Muscle layer of colon (tissue), 2 donors: ENCODE measurements around the gene SPDEF.

ENCODE experiments used
- H3K27ac ChIP-seq: one replicate; pipeline ENCODE4 v1.7.0; 2013; ENCODE audit warnings: low read depth, mild to moderate bottlenecking, low read length, moderate library complexity
- H3K27me3 ChIP-seq, 2 donors: one replicate each; pipeline ENCODE4 v1.7.0; 2013; ENCODE audit warnings: low read length in 2 of 2, mild to moderate bottlenecking in 2 of 2; ENCODE audit not compliant: insufficient read depth in 2 of 2, control insufficient read depth in 1 of 2
- H3K36me3 ChIP-seq: one replicate; pipeline ENCODE4 v1.7.0; 2013; ENCODE audit warnings: mild to moderate bottlenecking, low read length; ENCODE audit not compliant: insufficient read depth
- H3K4me1 ChIP-seq: one replicate; pipeline ENCODE4 v1.7.0; 2013; ENCODE audit warnings: mild to moderate bottlenecking, low read length; ENCODE audit not compliant: insufficient read depth
- H3K4me3 ChIP-seq, 2 donors: one replicate each; pipeline ENCODE4 v1.7.0; 2013; ENCODE audit warnings: low read length in 2 of 2, low read depth in 1 of 2, mild to moderate bottlenecking in 1 of 2, moderate library complexity in 1 of 2
- H3K9ac ChIP-seq: one replicate; pipeline ENCODE4 v1.7.0; 2013; ENCODE audit warnings: low read length
- H3K9me3 ChIP-seq: one replicate; pipeline ENCODE4 v1.7.0; 2013; ENCODE audit warnings: mild to moderate bottlenecking, low read length
- donor health status: abdominal sarcoma.
- donor health status: Adenocarcinoma of cecum.

The SPDEF gene

DNA sequence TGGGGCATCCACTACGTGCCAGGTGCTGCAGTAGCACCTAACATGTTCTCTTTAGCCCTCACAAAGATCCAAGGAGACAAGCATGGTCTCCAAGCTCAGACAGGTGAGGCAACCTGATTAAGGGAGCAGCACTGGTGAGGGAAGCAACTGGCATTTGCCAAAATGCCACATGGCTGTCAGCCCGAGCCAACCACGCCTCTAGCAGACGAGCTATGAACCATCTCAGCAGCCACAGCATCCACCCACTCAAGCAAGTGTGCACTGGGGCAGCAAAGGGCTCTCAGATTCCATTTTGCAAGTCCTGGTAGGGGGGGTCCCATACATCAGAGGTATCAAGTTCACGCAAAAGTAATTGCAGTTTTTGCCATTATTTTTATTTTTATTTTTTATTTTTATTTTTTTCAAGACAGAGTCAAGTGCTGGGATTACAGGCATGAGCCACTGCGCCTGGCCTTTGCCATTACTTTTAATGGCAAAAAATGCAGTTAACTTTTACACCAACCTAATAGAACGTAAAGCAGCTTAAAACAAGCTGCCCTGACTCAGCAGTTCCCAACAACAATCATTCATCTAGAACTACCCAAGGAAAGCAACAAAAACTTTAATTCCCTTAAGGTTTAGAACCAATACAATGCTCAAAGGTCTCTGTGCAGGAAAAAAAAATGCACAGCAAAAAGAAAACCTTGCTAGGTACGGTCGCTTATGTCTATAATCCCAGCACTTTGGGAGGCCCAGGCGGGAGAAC, 36.3 kb upstream of the SPDEF start:
- Histone ChIP-seq H3K4me1 (peaks cover 4% of the 10 kb centered on the region), H3K27ac (no peak overlapping the region), H3K9ac (no peak overlapping the region), H3K36me3 (peaks cover 15% of the 10 kb centered on the region), H3K4me3 (no peak overlapping the region), H3K27me3 (no peaks in the 10 kb centered on the region), H3K9me3 (no peaks in the 10 kb centered on the region)

DNA sequence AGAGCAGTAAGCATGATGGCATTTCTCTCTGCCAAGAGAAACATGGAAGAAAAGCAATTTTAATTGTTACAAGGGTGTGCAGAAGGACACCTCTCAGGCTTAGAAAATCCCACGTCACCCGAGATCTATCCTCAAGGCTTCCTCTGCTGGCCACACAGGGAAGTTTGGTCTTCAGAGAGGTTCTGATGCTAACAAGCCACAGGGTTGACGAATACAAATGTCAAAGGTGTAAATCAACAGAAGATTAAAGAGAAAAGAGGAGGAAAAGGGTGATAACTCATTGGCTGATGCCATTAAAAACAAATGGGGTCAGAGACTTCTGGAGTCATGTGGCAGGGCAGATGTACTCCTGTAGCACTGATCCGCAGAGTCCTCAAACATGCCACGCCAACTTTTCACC, 33.6 kb upstream of the SPDEF start:
- no peak overlapping the region for H3K9ac ChIP-seq
- H3K27me3 ChIP-seq, result no peaks in the 10 kb centered on the region
- H3K4me1 ChIP-seq, result peaks cover 8% of the 10 kb centered on the region
- no peak overlapping the region for H3K4me3 ChIP-seq
- peaks cover 15% of the 10 kb centered on the region for H3K36me3 ChIP-seq
- H3K9me3 ChIP-seq, result no peaks in the 10 kb centered on the region
- no peak overlapping the region for H3K27ac ChIP-seq

DNA sequence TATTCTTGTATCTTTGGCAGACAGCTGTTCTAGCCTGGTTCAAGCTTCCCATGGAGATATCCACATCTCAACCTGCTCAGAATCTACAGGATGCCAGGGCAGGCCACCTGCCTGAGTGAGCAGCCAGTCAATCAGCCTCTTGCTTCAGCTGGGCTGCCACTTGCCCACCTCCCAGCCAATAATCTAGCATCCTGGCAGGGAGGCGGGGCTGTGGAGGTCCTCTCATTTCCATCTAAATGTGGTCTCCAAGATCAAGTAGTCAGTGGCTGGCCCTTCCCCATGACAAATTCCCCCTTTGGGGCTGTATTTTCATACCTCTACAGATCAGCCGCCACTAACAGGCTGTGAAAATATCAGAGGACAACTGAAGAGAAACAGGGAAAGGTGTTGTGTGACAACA, 33.0 kb upstream of the SPDEF start:
- H3K9ac ChIP-seq, result no peak overlapping the region
- no peaks in the 10 kb centered on the region for H3K27me3 ChIP-seq
- no peaks in the 10 kb centered on the region for H3K9me3 ChIP-seq
- peaks cover 8% of the 10 kb centered on the region for H3K4me1 ChIP-seq
- no peak overlapping the region for H3K4me3 ChIP-seq
- peaks cover 15% of the 10 kb centered on the region for H3K36me3 ChIP-seq
- H3K27ac ChIP-seq, result no peak overlapping the region

DNA sequence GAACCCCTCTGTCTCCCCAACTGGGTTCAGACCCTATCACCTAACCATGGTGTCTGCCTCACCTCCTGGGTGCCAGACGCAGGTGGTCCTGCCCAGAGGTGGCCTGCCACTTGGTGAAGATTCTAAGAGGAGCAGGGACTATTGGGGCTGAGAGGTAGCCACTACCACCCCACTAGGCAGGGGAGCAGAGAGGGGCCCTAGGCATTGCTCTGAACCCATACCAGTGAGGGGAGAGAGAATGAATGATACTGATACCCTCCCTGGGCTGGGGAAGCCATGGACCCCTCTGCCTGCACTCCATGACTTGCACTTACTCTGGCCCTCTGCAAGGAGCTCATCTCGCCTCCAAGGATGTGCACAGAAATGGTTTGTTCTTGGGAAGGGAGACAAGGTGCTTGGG, 31.7 kb upstream of the SPDEF start:
- no peaks in the 10 kb centered on the region for H3K27me3 ChIP-seq

DNA sequence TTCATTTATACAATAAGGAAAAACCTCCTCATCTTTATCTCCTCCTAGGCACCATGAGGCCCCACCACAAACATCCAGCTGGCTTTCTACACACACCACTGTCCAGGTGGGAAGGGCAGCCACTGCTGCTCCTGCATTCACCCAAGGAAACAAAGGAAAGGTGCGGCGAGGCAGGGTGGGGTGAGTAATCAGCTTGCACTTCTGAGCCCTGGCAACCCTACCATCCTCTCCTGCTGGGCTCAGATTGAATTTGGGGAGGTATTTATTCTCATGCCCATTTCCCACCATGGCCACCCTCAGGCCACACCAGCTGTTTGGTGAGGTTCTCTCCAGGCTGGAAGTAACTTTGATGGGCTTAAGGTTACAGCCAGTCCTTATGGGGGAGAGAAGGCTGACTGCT, 31.2 kb upstream of the SPDEF start:
- no peak overlapping the region for H3K9ac ChIP-seq
- no peak overlapping the region for H3K4me3 ChIP-seq
- peaks cover 8% of the 10 kb centered on the region for H3K4me1 ChIP-seq
- H3K36me3 ChIP-seq, result peaks cover 20% of the 10 kb centered on the region
- H3K27me3 ChIP-seq, result no peaks in the 10 kb centered on the region
- no peaks in the 10 kb centered on the region for H3K9me3 ChIP-seq
- no peak overlapping the region for H3K27ac ChIP-seq

More for the DNA sequence above, 31.7 kb upstream of the SPDEF start:
- no peak overlapping the region for H3K27ac ChIP-seq
- no peak overlapping the region for H3K9ac ChIP-seq
- no peaks in the 10 kb centered on the region for H3K9me3 ChIP-seq
- H3K4me1 ChIP-seq, result peaks cover 8% of the 10 kb centered on the region
- H3K36me3 ChIP-seq, result peaks cover 20% of the 10 kb centered on the region
- no peak overlapping the region for H3K4me3 ChIP-seq

DNA sequence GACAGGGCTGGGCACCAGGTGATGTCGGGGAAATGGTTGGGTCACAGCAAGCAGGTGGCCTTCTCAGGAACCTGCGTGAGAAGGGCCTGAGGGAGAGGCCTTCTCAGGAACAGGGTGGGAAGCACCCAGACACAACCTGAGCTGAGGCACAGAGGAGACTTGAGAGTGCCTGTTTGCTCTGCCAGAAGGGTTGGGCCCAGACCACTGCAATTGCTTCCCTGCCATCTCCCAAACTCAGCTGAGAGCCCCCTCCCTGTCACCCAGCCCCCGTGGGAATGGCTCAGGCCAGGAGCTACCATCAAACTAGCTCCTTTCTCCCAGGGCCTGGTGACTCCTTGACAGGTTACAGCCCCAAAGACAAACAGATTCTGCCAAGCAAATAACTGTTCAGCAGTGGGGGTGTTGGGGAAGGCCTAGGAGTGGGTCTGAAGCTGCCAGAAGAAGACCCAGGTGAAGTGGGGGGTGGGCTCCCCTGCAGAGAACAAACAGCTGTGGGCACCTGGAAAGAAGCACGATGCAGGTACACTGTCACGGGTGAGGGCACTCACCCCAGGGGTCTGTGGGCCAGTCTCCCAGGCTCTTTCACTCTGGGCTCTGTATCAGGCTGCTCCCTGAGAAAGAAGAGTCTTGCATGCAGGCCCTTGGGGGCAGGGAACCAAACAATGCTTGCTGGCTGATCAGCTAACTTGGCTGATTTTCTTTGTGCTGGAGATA, 30.4 kb upstream of the SPDEF start:
- H3K9ac ChIP-seq, result no peak overlapping the region
- peaks cover 4% of the 10 kb centered on the region for H3K4me1 ChIP-seq
- H3K36me3 ChIP-seq, result peaks cover 20% of the 10 kb centered on the region
- H3K9me3 ChIP-seq, result no peaks in the 10 kb centered on the region
- no peaks in the 10 kb centered on the region for H3K27me3 ChIP-seq
- no peak overlapping the region for H3K4me3 ChIP-seq
- H3K27ac ChIP-seq, result no peak overlapping the region

DNA sequence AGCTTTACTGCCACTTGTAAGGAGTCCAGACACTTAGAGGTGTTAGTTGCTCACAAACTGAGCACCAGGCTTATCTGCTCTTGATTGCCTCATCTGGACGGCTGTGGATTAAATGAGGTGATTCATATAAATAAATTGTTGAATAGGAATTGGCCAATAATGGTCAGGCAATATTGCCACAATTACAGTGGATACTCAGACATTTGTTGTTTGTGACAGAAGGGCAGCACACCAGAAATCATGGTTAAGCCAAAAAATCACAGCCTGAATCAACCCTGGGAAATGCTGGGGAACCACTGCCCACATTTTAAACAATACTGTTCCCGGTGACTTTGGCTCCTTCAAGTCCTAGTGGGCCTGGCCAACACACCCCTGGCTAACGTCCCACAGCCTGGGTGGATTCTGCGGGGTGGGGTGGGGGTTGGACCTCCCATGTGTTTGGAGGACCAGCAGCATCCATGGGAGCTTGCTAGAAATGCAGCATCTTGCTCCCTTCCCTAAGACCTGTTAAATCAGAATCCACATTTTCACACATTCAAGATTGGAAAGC, 29.5 kb upstream of the SPDEF start:
- Histone ChIP-seq H3K36me3 (peaks cover 20% of the 10 kb centered on the region), H3K27me3 (no peaks in the 10 kb centered on the region), H3K9me3 (no peaks in the 10 kb centered on the region), H3K9ac (no peak overlapping the region), H3K4me3 (no peak overlapping the region), H3K27ac (no peak overlapping the region), H3K4me1 (peaks cover 4% of the 10 kb centered on the region)

DNA sequence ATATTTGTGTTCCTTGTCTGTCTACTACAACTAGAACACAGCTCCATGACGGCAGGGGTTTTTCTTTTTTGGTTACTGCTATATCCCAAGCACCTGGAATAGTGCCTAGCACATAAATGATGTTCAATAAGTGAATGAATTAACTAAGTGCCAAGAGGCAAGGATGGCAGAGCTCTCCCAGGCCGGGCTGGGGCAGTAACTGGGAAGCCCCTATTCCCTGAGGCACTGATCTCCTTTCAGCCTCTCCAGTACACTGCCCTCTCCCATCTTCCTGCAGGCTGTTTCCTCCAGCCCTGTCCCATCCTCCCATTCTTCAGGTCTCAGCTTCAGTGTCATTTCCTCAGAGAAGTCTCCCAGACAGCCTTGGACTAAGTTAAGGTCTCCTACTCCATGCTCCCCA, 29.0 kb upstream of the SPDEF start:
- no peak overlapping the region for H3K4me3 ChIP-seq
- H3K36me3 ChIP-seq, result peaks cover 20% of the 10 kb centered on the region
- no peak overlapping the region for H3K9ac ChIP-seq
- H3K4me1 ChIP-seq, result peaks cover 4% of the 10 kb centered on the region
- no peaks in the 10 kb centered on the region for H3K27me3 ChIP-seq
- no peak overlapping the region for H3K27ac ChIP-seq
- no peaks in the 10 kb centered on the region for H3K9me3 ChIP-seq

DNA sequence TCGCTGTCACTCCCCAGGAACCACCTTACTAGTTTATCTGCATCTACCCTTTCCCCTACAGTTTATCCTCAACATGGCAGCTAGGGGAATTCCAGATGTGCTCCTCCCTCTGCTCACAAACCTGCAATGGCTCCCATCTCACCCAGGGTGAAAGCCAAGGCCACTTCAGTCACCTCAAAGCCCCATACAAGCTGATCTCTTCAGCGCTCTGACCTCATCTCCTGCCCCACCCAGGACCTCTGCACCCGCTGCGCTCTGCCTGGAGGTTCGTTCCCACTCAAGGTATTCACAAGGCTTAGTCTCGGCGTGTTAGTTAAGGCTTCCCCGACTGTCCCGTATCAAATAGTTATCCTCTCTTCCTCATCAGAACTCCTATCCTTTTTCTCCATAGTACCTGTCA, 28.6 kb upstream of the SPDEF start:
- Histone ChIP-seq H3K9me3 (no peaks in the 10 kb centered on the region), H3K27me3 (no peaks in the 10 kb centered on the region), H3K27ac (no peak overlapping the region), H3K36me3 (peaks cover 17% of the 10 kb centered on the region), H3K4me1 (peaks cover 4% of the 10 kb centered on the region), H3K9ac (no peak overlapping the region), H3K4me3 (no peak overlapping the region)

DNA sequence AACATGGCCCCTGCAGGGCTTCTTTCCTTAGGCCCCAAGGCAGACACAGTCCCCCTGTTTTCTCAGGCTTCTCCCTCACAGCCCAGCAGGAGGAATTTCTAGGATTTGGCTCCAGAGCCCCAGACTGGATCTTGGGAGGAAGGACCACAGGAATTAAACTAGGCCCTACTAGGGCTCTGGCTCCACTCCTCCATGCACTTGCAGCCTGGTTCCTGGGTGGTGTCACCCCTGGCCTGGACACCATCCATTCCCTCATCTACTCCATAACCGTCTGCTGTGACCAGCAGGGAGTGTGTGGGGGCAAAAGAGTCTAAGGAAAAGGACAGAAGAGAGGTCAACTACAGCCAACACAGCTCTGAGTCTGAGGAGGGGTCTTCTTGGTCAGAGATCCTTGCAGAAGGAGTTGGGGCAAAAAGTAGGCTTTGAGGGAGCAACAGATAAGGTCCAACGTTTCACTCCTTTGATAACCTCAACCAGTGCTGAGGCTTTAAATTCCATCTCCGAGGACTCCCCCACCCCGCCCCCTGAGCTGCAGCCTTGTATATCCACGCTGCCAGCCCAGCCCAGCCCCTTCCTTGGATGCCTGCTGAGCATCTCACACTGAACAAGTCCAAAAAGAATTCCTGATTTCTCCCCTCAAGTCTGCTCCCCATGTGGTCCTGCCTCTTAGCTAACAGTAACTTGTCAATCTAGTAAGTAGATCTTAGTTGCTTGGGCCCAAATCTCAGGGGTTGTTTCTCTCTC, 27.9 kb upstream of the SPDEF start:
- Histone ChIP-seq H3K36me3 (peaks cover 10% of the 10 kb centered on the region), H3K9ac (no peak overlapping the region)

DNA sequence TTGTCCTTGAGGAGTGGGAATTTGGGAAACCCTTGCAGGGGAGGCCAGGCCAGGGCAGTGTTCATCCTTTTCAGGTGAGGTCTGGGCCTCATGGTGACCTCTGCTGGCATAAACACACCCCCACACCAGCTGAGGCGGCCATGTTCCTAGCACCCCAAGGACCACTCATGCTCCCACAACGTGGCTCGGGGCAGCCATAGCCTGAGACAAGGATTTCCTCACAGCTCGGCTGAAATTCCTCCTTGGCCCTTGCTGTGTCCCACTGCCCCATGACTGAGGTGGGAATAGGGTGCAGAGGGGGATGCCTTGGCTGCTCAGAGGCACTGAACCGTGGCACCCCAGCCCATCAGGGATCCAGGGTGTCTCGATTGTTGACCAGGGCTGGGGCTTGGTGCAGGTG, 27.3 kb upstream of the SPDEF start:
- Histone ChIP-seq H3K4me3 (no peak overlapping the region), H3K9me3 (no peaks in the 10 kb centered on the region), H3K9ac (no peak overlapping the region), H3K36me3 (peaks cover 6% of the 10 kb centered on the region), H3K27ac (no peak overlapping the region), H3K27me3 (no peaks in the 10 kb centered on the region), H3K4me1 (peaks cover 4% of the 10 kb centered on the region)

More for the DNA sequence above, 27.9 kb upstream of the SPDEF start:
- Histone ChIP-seq H3K27me3 (no peaks in the 10 kb centered on the region), H3K9me3 (no peaks in the 10 kb centered on the region), H3K27ac (no peak overlapping the region), H3K4me3 (no peak overlapping the region), H3K4me1 (peaks cover 4% of the 10 kb centered on the region)
